HUES6 (cell line): ENCODE results near the gene TMEM80.

Source experiments
- H3K27ac ChIP-seq: 2 replicates; pipeline ENCODE4 v1.7.0; 2013; ENCODE audit warnings: low read depth, mild to moderate bottlenecking, low read length, inconsistent platforms
- H3K27me3 ChIP-seq: 2 replicates; pipeline ENCODE4 v1.6.1; 2013; ENCODE audit warnings: low read length; ENCODE audit not compliant: control insufficient read depth, insufficient read depth
- H3K36me3 ChIP-seq: 2 replicates; pipeline ENCODE4 v1.6.1; 2013; ENCODE audit warnings: low read length; ENCODE audit not compliant: control insufficient read depth, insufficient read depth
- H3K4me1 ChIP-seq: 2 replicates; pipeline ENCODE4 v1.6.1; 2013; ENCODE audit warnings: low read length; ENCODE audit not compliant: control insufficient read depth, insufficient read depth
- H3K4me3 ChIP-seq: 2 replicates; pipeline ENCODE4 v1.5.1; 2013; ENCODE audit warnings: low read depth, low read length
- H3K9ac ChIP-seq: one replicate; pipeline ENCODE4 v1.6.1; 2013; ENCODE audit warnings: mild to moderate bottlenecking, low read length
- H3K9me3 ChIP-seq: 2 replicates; pipeline ENCODE4 v1.6.1; 2013; ENCODE audit warnings: low read depth, low read length; ENCODE audit not compliant: control insufficient read depth, insufficient read depth

TMEM80 gene

DNA sequence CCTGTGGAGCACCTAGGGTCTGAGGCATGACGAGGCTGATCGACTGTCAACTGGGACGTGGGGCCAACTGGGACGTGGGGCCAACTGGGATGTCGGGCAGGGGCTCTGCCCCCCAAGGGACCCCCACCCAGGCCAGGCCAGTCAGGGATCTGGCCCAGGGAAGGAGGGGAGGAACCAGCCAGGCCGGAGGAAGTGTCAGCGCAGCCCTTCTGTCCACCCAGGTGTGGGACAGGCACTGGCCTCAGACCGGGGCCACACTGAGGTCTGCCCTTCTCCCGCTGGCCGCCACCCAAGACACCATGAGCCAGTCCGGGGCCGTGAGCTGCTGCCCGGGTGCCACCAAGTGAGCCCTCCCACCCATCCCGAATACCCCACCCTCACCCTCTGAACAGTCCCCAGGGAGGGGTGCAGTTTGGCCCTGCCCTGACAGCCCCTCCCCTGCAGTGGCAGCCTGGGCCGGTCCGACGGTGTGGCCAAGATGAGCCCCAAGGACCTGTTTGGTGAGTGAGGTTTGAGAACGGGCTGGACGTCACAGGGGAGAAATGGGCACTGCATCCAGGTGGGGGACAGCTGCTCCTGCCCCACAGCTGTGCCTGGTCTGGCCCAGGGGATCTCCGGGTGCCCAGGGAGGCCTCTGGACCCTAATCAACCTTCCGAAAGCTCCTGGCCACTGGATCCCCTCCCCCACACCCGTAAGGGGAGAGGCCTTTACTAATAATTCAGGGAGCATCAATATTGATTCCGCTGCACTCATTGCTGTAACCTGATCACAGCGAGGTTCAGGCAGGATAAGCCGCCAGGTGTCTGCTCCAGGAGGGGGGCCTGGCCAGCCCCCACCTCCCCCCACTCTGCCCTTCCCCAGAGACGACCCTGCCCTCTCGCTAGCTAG is 13.7 kb downstream of the TMEM80 start:
- peaks cover 43% of the 10 kb centered on the region for H3K4me1 ChIP-seq
- H3K36me3 ChIP-seq = peaks cover 5% of the 10 kb centered on the region; the same call in 1 of the 2 replicates
- H3K27me3 ChIP-seq = peaks cover 5% of the 10 kb centered on the region; the same call in 1 of the 2 replicates
- peak overlapping the region; percentile 48 for H3K9ac ChIP-seq
- no peak overlapping the region for H3K4me3 ChIP-seq
- no peak overlapping the region for H3K27ac ChIP-seq
- no peaks in the 10 kb centered on the region for H3K9me3 ChIP-seq

DNA sequence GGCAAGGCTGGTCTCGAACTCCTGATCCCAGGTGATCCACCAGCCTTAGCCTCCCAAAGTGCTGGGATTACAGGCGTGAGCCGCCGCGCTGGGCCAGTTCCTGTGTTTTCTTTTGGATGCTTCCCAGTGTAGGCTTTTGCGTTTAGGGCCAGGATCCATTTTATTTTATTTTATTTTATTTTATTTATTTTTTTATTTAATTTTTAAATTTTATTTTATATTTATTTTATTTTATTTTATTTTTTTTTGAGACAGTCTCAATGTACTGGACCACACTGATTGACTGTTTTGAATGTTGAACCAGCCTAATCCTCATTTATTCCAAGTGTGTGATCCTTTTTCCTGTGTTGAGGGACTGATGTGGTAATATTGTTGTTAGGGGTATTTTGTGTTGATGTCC is 18.8 kb downstream of the TMEM80 start:
- Histone ChIP-seq H3K4me3 (no peak overlapping the region), H3K27me3 (peaks cover 3% of the 10 kb centered on the region; the same call in 1 of the 2 replicates), H3K9ac (no peak overlapping the region), H3K9me3 (no peaks in the 10 kb centered on the region), H3K27ac (no peak overlapping the region), H3K36me3 (no peaks in the 10 kb centered on the region), H3K4me1 (peaks cover 8% of the 10 kb centered on the region)

DNA sequence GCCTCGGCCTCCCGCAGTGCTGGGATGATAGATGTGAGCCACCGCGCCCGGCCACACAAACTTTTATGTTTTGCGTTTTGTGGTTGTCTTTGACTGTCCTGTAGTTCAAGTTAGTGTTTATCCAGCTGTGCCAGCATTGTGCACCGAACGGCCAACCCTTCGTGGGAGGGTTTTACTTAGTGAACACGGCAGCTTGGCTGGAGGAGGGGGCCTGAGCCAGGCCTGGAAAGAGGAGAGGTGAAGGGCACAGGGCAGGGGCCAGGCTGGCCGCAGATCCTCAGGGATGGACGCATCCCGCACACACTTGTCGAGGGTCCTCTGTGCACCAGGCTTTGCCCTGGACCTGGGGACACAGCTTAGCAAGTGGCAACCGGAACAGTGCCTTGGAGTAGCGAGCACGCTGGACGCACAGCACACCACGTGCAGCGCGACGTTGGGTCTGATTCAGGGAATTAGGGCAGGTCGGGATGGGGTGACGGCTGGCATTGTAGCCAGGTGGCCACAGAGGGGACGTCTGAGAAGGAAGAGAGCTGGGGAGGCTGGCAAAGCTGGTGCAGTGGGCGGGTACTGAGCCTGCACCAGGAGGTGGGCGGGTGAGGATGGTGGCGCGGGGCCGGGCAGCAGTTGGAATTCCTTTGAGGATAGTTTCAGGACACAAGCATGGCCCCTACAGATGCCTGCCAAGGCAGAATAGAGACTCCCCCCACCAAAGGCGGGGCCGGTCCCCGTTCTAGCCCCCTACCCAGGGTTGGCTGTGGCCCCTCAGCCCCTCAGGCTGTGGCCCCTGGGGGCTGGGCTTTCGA is 23.8 kb downstream of the TMEM80 start:
- no peak overlapping the region for H3K4me3 ChIP-seq
- H3K4me1 ChIP-seq = peaks cover 5% of the 10 kb centered on the region
- H3K9me3 ChIP-seq = no peaks in the 10 kb centered on the region
- peaks cover 13% of the 10 kb centered on the region; the same call in 1 of the 2 replicates for H3K27me3 ChIP-seq
- no peak overlapping the region for H3K9ac ChIP-seq
- no peaks in the 10 kb centered on the region; the same call in 1 of the 2 replicates for H3K36me3 ChIP-seq
- no peak overlapping the region for H3K27ac ChIP-seq

GRCh38 chr11:720017-720641 is 24.5 kb downstream of the TMEM80 start:
- Histone ChIP-seq H3K27ac (no peak overlapping the region), H3K9ac (no peak overlapping the region), H3K27me3 (peaks cover 20% of the 10 kb centered on the region; the same call in 1 of the 2 replicates), H3K9me3 (no peaks in the 10 kb centered on the region), H3K4me1 (peaks cover 5% of the 10 kb centered on the region), H3K4me3 (peak overlapping the region; percentile 37; the same call in 1 of the 2 replicates), H3K36me3 (no peaks in the 10 kb centered on the region; the same call in 1 of the 2 replicates)

DNA sequence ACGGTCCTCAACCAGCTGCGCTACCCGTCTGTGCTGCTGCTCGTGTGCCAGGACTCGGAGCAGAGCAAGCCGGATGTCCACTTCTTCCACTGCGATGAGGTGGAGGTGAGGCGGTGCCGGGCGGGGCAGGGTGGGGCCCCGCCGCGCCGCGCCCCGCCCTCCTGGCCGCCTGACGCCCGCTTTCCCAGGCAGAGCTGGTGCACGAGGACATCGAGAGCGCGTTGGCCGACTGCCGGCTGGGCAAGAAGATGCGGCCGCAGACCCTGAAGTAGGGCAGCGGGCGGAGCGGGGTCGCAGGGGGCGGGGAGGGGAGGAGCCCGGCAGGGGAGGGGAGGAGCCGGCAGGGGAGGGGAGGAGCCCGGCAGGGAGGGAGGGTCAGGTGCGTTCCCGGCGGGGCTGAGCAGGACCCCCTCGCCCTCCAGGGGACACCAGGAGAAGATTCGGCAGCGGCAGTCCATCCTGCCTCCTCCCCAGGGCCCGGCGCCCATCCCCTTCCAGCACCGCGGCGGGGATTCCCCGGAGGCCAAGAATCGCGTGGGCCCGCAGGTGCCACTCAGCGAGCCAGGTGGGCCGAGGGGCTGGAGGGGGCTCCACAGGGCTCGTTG is 25.1 kb downstream of the TMEM80 start:
- no peak overlapping the region for H3K27ac ChIP-seq
- no peaks in the 10 kb centered on the region; the same call in 1 of the 2 replicates for H3K36me3 ChIP-seq
- H3K4me3 ChIP-seq = peak overlapping the region; percentile 37; the same call in 1 of the 2 replicates
- no peaks in the 10 kb centered on the region for H3K9me3 ChIP-seq
- H3K27me3 ChIP-seq = peaks cover 26% of the 10 kb centered on the region; the same call in 1 of the 2 replicates
- peaks cover 5% of the 10 kb centered on the region for H3K4me1 ChIP-seq
- no peak overlapping the region for H3K9ac ChIP-seq

DNA sequence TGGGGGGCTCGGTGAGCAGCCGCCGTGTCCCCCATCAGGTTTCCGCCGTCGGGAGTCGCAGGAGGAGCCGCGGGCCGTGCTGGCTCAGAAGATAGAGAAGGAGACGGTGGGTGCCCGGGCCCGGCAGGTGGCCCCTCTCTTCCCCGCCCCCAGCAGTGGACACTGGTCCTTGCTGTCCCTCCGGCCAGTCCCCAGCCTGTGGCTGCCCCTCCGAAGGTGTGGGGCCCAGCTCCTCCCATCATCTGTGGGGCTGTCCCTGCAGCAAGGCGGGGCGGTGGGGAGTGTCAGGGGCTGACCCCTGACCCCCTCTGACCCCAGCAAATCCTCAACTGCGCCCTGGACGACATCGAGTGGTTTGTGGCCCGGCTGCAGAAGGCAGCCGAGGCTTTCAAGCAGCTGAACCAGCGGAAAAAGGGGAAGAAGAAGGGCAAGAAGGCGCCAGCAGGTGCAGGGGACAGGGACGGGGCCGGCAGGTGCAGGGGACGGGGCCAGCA is 25.7 kb downstream of the TMEM80 start:
- no peaks in the 10 kb centered on the region; the same call in 1 of the 2 replicates for H3K36me3 ChIP-seq
- H3K27ac ChIP-seq = no peak overlapping the region
- no peak overlapping the region for H3K9ac ChIP-seq
- no peak overlapping the region; the same call in 1 of the 2 replicates for H3K4me3 ChIP-seq
- H3K4me1 ChIP-seq = peaks cover 5% of the 10 kb centered on the region
- H3K27me3 ChIP-seq = peaks cover 29% of the 10 kb centered on the region; the same call in 1 of the 2 replicates
- no peaks in the 10 kb centered on the region for H3K9me3 ChIP-seq

DNA sequence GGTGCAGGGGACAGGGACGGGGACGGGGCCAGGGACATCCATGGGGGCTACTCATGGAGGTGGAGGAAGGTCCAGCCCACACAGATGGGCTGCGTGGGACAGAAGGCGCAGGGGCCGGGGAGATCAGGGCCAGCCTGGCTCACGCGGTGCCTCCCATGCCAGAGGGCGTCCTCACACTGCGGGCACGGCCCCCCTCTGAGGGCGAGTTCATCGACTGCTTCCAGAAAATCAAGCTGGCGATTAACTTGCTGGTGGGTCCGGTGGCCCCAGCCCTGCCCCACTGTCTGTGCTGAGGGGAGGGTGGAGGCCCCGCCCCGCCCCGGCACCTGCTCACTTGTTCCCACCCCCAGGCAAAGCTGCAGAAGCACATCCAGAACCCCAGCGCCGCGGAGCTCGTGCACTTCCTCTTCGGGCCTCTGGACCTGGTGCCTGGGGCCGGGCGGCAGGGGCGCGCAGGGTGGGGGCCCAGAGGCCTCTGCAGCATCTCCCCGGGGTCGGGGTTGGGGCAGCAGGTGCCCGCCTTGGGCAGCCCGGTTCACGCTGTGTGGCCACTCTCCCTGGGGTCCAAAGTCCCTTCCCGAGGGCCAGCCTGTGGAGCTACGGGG is 26.2 kb downstream of the TMEM80 start:
- no peak overlapping the region for H3K4me3 ChIP-seq
- no peaks in the 10 kb centered on the region; the same call in 1 of the 2 replicates for H3K36me3 ChIP-seq
- no peak overlapping the region for H3K27ac ChIP-seq
- H3K27me3 ChIP-seq = peaks cover 34% of the 10 kb centered on the region; the same call in 1 of the 2 replicates
- no peaks in the 10 kb centered on the region for H3K9me3 ChIP-seq
- H3K9ac ChIP-seq = no peak overlapping the region
- peaks cover 5% of the 10 kb centered on the region for H3K4me1 ChIP-seq

GRCh38 chr11:722346-722811 is 26.8 kb downstream of the TMEM80 start:
- H3K27me3 ChIP-seq = peaks cover 39% of the 10 kb centered on the region; the same call in 1 of the 2 replicates
- H3K4me3 ChIP-seq = no peak overlapping the region
- H3K4me1 ChIP-seq = peaks cover 7% of the 10 kb centered on the region
- H3K27ac ChIP-seq = no peak overlapping the region
- no peaks in the 10 kb centered on the region for H3K9me3 ChIP-seq
- H3K9ac ChIP-seq = no peak overlapping the region
- no peaks in the 10 kb centered on the region; the same call in 1 of the 2 replicates for H3K36me3 ChIP-seq

GRCh38 chr11:723120-723883 is 27.7 kb downstream of the TMEM80 start:
- Histone ChIP-seq H3K27me3 (peaks cover 43% of the 10 kb centered on the region; the same call in 1 of the 2 replicates), H3K4me1 (peaks cover 12% of the 10 kb centered on the region), H3K9ac (no peak overlapping the region), H3K27ac (no peak overlapping the region), H3K4me3 (no peak overlapping the region), H3K36me3 (no peaks in the 10 kb centered on the region; the same call in 1 of the 2 replicates), H3K9me3 (no peaks in the 10 kb centered on the region)
